GM06990 (cell line): ENCODE measurements around the gene KIAA0232.
"Not testable (repeated sequence)": the region's sequence is repeated elsewhere in the genome, so short reads cannot be mapped to it uniquely, and the experiment has no call there.

Experiments
- DNase-seq: peaks from one replicate; pipeline ENCODE4 v3.0.0-alpha.2; 2011; ENCODE audit not compliant: insufficient read length; ENCODE audit errors: extremely low read depth
- H3K27me3 ChIP-seq: replicated peaks from 2 replicates; pipeline ENCODE4 v1.6.0; 2011; ENCODE audit warnings: low read length; ENCODE audit not compliant: control insufficient read depth, insufficient read depth
- H3K36me3 ChIP-seq: 2 replicates; pipeline ENCODE4 v1.5.1; 2011; ENCODE audit warnings: low read length; ENCODE audit not compliant: control insufficient read depth, insufficient read depth
- H3K4me3 ChIP-seq: replicated peaks from 2 replicates; pipeline ENCODE4 v1.5.1; 2011; ENCODE audit warnings: low read depth, mild to moderate bottlenecking, control low read depth, low read length
- CTCF ChIP-seq: IDR thresholded peaks from 2 replicates; pipeline ENCODE4 v1.5.1; 2011; ENCODE audit warnings: low read length, control low read depth, mild to moderate bottlenecking, inconsistent platforms; ENCODE audit not compliant: insufficient read depth, poor library complexity, severe bottlenecking

KIAA0232 gene

GRCh38 chr4:6788123-6788522 lies 5.6 kb downstream of the KIAA0232 start:
- Histone ChIP-seq H3K36me3 (no peaks in the 10 kb centered on the region; the same call in none of the 2 replicates), H3K4me3 (no peak overlapping the region), H3K27me3 (no peaks in the 10 kb centered on the region)
- TF ChIP-seq CTCF: no peak
- DNase-seq: no peak

GRCh38 chr4:6791245-6791644 lies 8.7 kb downstream of the KIAA0232 start:
- not testable (repeated sequence) for H3K27me3 ChIP-seq, DNase-seq, H3K4me3 ChIP-seq, H3K36me3 ChIP-seq

- not testable (repeated sequence) for H3K4me3 ChIP-seq, H3K27me3 ChIP-seq, H3K36me3 ChIP-seq, DNase-seq
Observed at GRCh38 chr4:6791796-6792195, 9.3 kb downstream of the KIAA0232 start.

- DNase-seq: no peak
- TF ChIP-seq CTCF: no peak
- no peaks in the 10 kb centered on the region; the same call in none of the 2 replicates for H3K36me3 ChIP-seq
- H3K4me3 ChIP-seq: no peak overlapping the region
- H3K27me3 ChIP-seq: no peaks in the 10 kb centered on the region
Observed at GRCh38 chr4:6794189-6794588, 11.7 kb downstream of the KIAA0232 start.

GRCh38 chr4:6795821-6796220 lies 13.3 kb downstream of the KIAA0232 start:
- DNase-seq: no peak
- Histone ChIP-seq H3K36me3 (no peaks in the 10 kb centered on the region; the same call in none of the 2 replicates), H3K27me3 (no peaks in the 10 kb centered on the region), H3K4me3 (no peak overlapping the region)
- no peak for TF ChIP-seq CTCF

- H3K36me3 ChIP-seq, H3K27me3 ChIP-seq, H3K4me3 ChIP-seq, DNase-seq: not testable (repeated sequence)
Observed at GRCh38 chr4:6797368-6797767, 14.8 kb downstream of the KIAA0232 start.

- TF ChIP-seq CTCF: no peak
- no peaks in the 10 kb centered on the region for H3K27me3 ChIP-seq
- H3K4me3 ChIP-seq: no peak overlapping the region
- no peaks in the 10 kb centered on the region; the same call in 1 of the 2 replicates for H3K36me3 ChIP-seq
- no peak for DNase-seq
Observed at GRCh38 chr4:6799091-6799490, 16.6 kb downstream of the KIAA0232 start.
